CD4-positive, alpha-beta T cell (primary cell): Measurements from ENCODE around the gene GRIA4. TPM values are rescaled to one million over a fixed set of nuclear protein-coding genes. Genes with fewer than 3 reads are reported as not detected.

Experiments used
- ATAC-seq: fragments of 200-7000 bp; cut with Tn5 transposase; one replicate; pipeline ENCODE4 v1.10.0; 2022; ENCODE audit warnings: mild to moderate bottlenecking; ENCODE audit not compliant: poor library complexity
- CTCF ChIA-PET: fragments of 350-600 bp; sonication (Branson Sonifier 250); formaldehyde crosslinking; loops from one replicate; lab custom pipeline; 2021; ENCODE audit warnings: antibody characterized with exemption, inconsistent platforms; lab: Charles Lee
- POLR2A ChIA-PET: fragments of 350-600 bp; sonication (Branson Sonifier 250); formaldehyde crosslinking; loops from one replicate; lab custom pipeline; 2021; ENCODE audit warnings: antibody characterized with exemption, inconsistent platforms; lab: Charles Lee
- DNase-seq, 14 experiments: peaks; one replicate each; pipeline ENCODE4 v3.0.0-alpha.2; 2013 to 2020; ENCODE audit warnings: mixed read lengths in 2 of 14
- H3K27ac ChIP-seq, 2 donors: one replicate each; pipeline versions ENCODE4 v1.5.1 to v1.7.0; 2013; ENCODE audit warnings: low read length in 2 of 2, low read depth in 1 of 2, mild to moderate bottlenecking in 1 of 2
- H3K27me3 ChIP-seq, 2 experiments: 1 replicate in 1 of 2; 2 replicates in 1 of 2; pipeline versions ENCODE4 v1.6.1 to v1.7.0; 2013; ENCODE audit warnings: low read length in 2 of 2, control low read depth in 1 of 2, mild to moderate bottlenecking in 1 of 2, moderate library complexity in 1 of 2; ENCODE audit not compliant: insufficient read depth in 2 of 2, control insufficient read depth in 1 of 2
- H3K36me3 ChIP-seq: one replicate; pipeline ENCODE4 v1.6.1; 2013; ENCODE audit warnings: low read length, control low read depth; ENCODE audit not compliant: insufficient read depth
- H3K4me1 ChIP-seq: one replicate; pipeline ENCODE4 v1.6.1; 2013; ENCODE audit warnings: low read length, control low read depth; ENCODE audit not compliant: insufficient read depth
- H3K4me3 ChIP-seq: one replicate; pipeline ENCODE4 v1.5.1; 2013; ENCODE audit warnings: mild to moderate bottlenecking, low read length, moderate library complexity
- H3K9me3 ChIP-seq, 2 experiments: 1 replicate in 1 of 2; 2 replicates in 1 of 2; pipeline versions ENCODE4 v1.6.1 to v1.7.0; 2013; ENCODE audit warnings: low read length in 2 of 2, mild to moderate bottlenecking in 2 of 2, control low read depth in 1 of 2, moderate library complexity in 1 of 2; ENCODE audit not compliant: control insufficient read depth in 1 of 2, insufficient read depth in 1 of 2
- H3K27ac Mint-ChIP-seq: one replicate; pipeline ENCODE4 v1.8.0; 2020; ENCODE audit warnings: mixed read lengths
- H3K27me3 Mint-ChIP-seq: one replicate; pipeline ENCODE4 v1.8.0; 2021; ENCODE audit warnings: mixed read lengths
- H3K36me3 Mint-ChIP-seq: one replicate; pipeline ENCODE4 v1.8.0; 2021; ENCODE audit warnings: low read depth, mixed read lengths
- H3K4me1 Mint-ChIP-seq: one replicate; pipeline ENCODE4 v1.8.0; 2021; ENCODE audit warnings: low read depth, mixed read lengths
- H3K4me3 Mint-ChIP-seq: one replicate; pipeline ENCODE4 v1.8.0; 2020; ENCODE audit warnings: mild to moderate bottlenecking, mixed read lengths
- H3K9me3 Mint-ChIP-seq: one replicate; pipeline ENCODE4 v1.8.0; 2020; ENCODE audit warnings: mixed read lengths
- CTCF ChIP-seq: fragments of 200-600 bp; IDR thresholded peaks from one replicate; pipeline ENCODE4 v1.8.0; 2022; ENCODE audit warnings: antibody characterized with exemption, mild to moderate bottlenecking
- intact Hi-C, 2 experiments: fragments of 100-400 bp; cut with DNase I in 1 of 2; cut with micrococcal nuclease in 1 of 2; formaldehyde crosslinking; loops; one replicate each; pipeline versions ENCODE4 v1.15.1 to v1.9.0; 2023 to 2025; cut with DNase I, micrococcal nuclease
- total RNA-seq, 174 experiments: library from RNA in 2 of 174; stranded (reverse) in 2 of 174; gene quantifications; one replicate each; pipeline ENCODE4 v1.2.3 and lab custom pipeline; 2021 to 2026

GRIA4 gene
- total RNA-seq, 2 experiments from 2014 or later = not detected

GRCh38 chr11:105825141-105825540 is 215.3 kb downstream of the GRIA4 start:
- no peak overlapping the region for H3K27ac Mint-ChIP-seq
- H3K27ac ChIP-seq = no peak overlapping the region
- no peak for ATAC-seq

GRCh38 chr11:105827906-105828305 is 218.0 kb downstream of the GRIA4 start:
- ChIA-PET POLR2A (no interaction called here), CTCF (no interaction called here)
- no peaks in the 10 kb centered on the region for H3K27me3 ChIP-seq
- H3K4me3 ChIP-seq = no peak overlapping the region
- H3K4me1 ChIP-seq = no peaks in the 10 kb centered on the region
- no peaks in the 10 kb centered on the region for H3K9me3 Mint-ChIP-seq
- intact Hi-C loops = no loop called here
- H3K27me3 Mint-ChIP-seq = peaks cover 6% of the 10 kb centered on the region
- no peaks in the 10 kb centered on the region for H3K4me1 Mint-ChIP-seq
- no peak for DNase-seq
- TF ChIP-seq CTCF = no peak
- no peaks in the 10 kb centered on the region for H3K9me3 ChIP-seq
- H3K27ac ChIP-seq = no peak overlapping the region
- no peaks in the 10 kb centered on the region for H3K36me3 Mint-ChIP-seq
- no peaks in the 10 kb centered on the region for H3K36me3 ChIP-seq
- H3K27ac Mint-ChIP-seq = no peak overlapping the region
- H3K4me3 Mint-ChIP-seq = no peak overlapping the region
- ATAC-seq = no peak

More at GRCh38 chr11:105825141-105825540, 215.3 kb downstream of the GRIA4 start:
- Mint-ChIP-seq H3K36me3 (no peaks in the 10 kb centered on the region), H3K4me3 (no peak overlapping the region), H3K4me1 (no peaks in the 10 kb centered on the region), H3K27me3 (peaks cover 6% of the 10 kb centered on the region), H3K9me3 (no peaks in the 10 kb centered on the region)
- no peak for DNase-seq
- ChIA-PET POLR2A (no interaction called here), CTCF (no interaction called here)
- H3K9me3 ChIP-seq = no peaks in the 10 kb centered on the region
- H3K36me3 ChIP-seq = no peaks in the 10 kb centered on the region
- no peak overlapping the region for H3K4me3 ChIP-seq
- H3K27me3 ChIP-seq = no peaks in the 10 kb centered on the region
- intact Hi-C loops = no loop called here
- no peaks in the 10 kb centered on the region for H3K4me1 ChIP-seq
- TF ChIP-seq CTCF = no peak

GRCh38 chr11:105829084-105829483 is 219.2 kb downstream of the GRIA4 start:
- Histone ChIP-seq H3K9me3 (no peaks in the 10 kb centered on the region), H3K27me3 (no peaks in the 10 kb centered on the region), H3K27ac (no peak overlapping the region), H3K36me3 (no peaks in the 10 kb centered on the region), H3K4me3 (no peak overlapping the region), H3K4me1 (no peaks in the 10 kb centered on the region)
- intact Hi-C loops = no loop called here
- peak in 2 of 14 experiments; percentile 3 to 6 for DNase-seq
- no peak for TF ChIP-seq CTCF
- Mint-ChIP-seq H3K36me3 (no peaks in the 10 kb centered on the region), H3K9me3 (no peaks in the 10 kb centered on the region), H3K4me1 (no peaks in the 10 kb centered on the region), H3K4me3 (no peak overlapping the region), H3K27me3 (peaks cover 6% of the 10 kb centered on the region), H3K27ac (no peak overlapping the region)
- no peak for ATAC-seq
- CTCF ChIA-PET = no interaction called here
- POLR2A ChIA-PET = interaction anchor here (0.9 kb wide), 1 partner anchor 9 kb away, joined by 4 read pairs; no protein-coding TSS in a partner anchor
